CD4-positive, alpha-beta T cell treated with Interleukin-15 for 1 hour (primary cell): ENCODE results near the gene SPAG4.

Experiments
- DNase-seq: peaks from one replicate; pipeline ENCODE4 v3.0.0-alpha.2; 2020

SPAG4 gene

DNA sequence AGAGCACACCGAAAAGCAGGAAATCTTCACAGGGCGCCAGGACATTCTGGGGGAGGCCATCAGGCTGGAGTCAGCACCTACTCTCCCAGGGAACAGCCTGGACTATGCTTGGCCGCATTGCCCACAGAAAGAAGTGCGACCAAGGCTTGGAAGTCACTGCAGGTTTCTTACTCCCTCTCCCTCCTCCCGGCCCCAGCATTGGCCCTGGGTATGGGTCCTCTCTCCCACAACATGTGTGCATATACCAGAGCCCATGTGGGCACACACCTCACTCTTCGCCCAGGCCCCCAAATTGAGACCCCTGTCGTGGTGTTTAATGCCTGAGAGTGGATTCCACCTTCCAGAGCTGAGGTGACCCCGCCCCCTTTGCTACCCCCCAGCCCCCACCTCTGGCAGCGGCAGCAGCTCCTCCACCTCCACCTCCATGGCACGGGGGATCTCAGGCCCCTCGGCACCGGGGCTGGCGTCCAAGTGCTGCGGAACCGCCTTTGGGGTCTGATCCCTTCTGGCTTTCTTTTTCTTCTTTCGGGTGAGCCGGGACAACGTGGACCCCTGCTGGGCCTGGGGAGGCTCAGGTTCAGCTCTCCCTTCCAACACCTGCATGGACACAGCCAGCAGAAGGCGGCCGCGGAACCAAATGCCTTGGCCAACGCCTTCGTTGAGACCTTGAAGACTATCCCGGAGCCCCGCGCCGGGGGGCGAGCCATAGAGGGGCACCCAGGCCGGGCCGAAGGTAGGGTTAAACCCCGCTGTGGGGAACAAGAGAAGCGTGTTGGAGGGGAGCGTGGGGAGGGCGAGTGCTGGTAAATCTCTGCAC is 15.2 kb upstream of the SPAG4 start:
- no peak for DNase-seq

- peak; percentile 81 for DNase-seq
Measured at GRCh38 chr20:35600993-35601973, 14.3 kb upstream of the SPAG4 start.

DNA sequence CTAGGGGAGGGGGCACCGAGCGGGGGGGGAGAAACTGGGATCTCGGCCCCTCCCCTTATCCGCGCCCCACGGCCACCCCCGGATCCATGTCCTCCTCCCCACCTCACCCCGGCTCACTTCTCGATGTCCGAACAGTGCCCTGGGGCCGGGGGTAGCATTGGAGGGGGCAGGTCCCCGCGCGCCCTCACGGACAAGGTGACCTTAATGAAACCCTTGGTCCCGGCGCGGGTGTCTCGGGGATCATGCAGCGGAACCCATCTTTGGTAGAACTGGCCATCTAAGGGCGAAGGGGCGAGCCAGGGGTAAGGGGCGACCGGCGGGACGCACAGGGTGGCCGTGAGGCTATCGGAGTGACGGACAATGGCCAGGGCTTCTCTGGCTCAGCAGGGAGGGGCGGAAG is 13.6 kb upstream of the SPAG4 start:
- no peak for DNase-seq

GRCh38 chr20:35602851-35603495 is 12.7 kb upstream of the SPAG4 start:
- DNase-seq, result no peak

DNA sequence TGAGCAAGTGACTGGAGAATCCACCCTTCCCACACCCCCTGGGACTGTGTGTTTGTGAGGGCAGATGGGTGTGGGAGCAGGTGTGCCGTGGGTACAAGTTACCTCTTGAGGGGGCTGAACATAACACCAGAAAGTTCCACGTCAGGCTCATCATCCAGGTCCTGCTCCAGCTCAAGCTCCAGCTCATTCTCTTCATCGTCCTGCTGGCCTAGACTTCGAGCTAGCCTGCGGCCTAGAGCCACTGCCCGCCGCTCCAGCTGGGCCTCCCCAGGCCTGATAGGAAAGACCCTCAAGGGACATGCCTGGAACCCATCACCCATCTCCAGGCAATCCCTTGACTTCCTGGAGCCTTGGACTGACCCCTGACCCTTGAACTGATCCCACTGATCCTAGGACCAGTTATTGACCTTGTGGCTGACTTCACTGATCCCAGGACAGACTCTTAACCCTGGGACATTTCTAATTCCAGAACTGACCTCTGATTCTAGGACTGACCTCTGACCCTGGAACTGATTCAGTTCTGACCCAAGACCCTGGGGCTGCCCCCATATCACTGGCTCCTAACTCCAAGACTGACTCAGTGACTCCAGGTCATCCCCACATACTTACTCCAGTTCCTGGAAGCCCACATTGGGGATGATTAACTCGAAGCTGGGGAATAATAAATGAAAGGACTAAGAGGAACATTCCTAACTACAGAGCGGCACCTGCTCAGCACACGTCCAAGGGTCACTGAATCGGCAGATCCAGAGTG is 11.8 kb upstream of the SPAG4 start:
- no peak for DNase-seq

DNA sequence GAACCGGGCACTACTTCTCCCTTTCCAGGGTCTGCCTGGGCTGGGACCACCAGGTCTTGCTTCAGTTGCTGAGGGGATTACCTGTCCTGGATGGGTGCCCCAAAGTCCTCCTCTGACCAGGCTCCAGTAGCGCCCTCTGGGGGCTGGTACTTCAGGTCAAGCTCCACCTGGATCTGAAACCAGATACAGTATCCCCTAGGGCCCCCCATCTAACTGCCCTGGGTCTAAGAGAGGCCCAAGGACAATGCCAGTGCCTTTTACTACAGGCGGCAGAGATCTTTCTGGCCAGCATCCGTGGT is 11.2 kb upstream of the SPAG4 start:
- DNase-seq, result no peak

DNA sequence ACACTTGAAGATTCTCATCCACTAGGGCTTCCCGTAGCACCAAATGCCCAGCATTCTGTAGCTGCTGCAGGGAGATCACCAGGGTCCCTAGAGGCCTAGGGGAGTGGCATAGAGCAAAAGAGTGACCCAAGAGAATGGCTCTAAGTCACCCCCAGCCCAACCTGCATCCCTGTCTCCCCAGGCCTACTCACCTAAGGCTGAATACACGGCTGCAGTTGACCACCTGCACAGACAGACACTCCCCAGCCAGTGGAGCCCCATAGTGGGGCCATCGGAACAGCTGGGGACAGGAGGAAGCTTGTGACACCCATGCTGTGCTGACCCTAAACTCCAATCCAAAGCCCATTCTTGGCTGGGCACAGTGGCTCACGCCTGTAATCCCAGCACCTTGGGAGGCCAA is 9.5 kb upstream of the SPAG4 start:
- DNase-seq, result no peak

DNA sequence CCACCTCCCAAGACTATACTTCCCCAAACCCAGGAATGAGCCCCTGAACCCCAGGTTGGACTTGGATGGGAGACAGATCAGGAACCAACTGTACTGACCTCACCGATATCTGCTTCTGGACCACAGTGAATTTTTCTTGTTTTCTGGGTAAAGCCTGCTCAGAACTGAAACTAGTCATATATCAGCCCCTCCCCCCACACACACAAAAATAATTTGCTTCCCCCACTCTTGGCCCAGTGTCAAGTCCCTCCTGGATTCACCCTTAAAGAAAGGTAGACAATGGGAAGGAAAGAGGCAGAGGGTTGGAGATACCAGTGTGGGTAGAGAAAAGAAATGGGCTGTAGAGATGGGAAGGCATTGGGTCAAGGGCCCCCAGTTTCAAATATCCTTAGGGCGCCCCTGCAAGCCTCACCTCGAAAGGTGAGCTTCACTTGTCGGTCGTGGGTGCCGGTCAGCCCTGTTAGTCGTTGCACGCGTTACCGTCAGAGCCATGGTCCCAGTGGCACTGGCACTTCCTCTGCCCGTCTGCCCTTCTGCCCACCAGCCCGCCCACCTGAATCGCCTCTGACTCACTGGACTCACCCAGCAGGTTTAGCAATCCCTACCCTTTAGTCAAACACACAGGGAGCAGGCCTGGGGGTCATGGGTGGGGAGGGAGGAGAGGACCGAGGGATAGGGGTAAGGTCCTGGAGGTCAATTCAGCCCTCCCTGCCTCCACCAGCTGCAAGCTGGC is 8.5 kb upstream of the SPAG4 start:
- DNase-seq, result no peak

DNA sequence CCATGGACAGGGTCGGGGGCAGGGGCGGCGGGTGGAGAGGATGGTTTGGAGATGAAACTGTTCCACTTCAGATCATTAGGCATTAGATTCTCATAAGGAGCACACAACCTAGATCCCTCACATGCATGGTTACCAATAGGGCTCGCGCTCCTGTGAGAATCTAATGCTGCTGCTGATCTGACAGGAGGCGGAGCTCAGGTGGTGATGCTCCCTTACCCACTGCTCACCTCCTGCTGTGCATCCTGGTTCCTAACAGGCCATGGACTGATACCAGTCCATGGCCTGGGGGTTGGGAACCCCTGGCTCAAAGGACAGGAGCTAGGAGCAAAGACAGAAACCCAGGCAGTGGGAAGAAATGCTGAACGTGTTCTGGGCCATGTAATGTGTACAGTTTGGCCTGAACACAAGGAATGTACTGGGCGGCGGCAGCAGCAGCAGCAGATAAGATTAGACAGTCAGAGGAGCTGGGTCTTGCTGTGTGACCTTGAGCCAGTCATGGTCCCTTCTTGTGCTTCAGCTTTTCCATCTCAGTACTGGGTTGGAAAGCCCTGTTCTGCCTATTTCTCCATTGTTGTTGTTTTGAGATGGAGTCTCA is 4.7 kb upstream of the SPAG4 start:
- no peak for DNase-seq

DNA sequence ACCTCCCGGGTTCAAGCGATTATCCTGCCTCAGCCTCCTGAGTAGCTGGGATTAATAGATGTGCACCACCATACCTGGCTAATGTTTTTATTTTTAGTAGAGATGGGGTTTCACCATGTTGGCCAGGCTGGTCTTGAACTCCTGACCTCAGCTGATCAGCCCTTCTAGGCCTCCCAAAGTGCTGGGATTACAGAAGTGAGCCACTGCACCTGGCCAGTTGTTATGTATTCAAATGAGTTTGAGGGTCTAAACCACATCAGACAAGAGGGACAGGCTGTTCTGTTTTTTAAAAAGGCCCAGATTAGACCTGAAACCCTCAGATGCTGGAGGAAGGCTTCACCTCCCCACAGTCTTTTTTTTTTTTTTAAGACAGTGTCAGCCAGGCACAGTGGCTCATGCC is 4.1 kb upstream of the SPAG4 start:
- no peak for DNase-seq

GRCh38 chr20:35616465-35617396 is 1.1 kb downstream of the SPAG4 start:
- peak; percentile 61 for DNase-seq

GRCh38 chr20:35617397-35618262 is 2.0 kb downstream of the SPAG4 start:
- DNase-seq, result peak; percentile 55

- DNase-seq, result no peak
Measured at GRCh38 chr20:35618263-35619131, 2.9 kb downstream of the SPAG4 start.

DNA sequence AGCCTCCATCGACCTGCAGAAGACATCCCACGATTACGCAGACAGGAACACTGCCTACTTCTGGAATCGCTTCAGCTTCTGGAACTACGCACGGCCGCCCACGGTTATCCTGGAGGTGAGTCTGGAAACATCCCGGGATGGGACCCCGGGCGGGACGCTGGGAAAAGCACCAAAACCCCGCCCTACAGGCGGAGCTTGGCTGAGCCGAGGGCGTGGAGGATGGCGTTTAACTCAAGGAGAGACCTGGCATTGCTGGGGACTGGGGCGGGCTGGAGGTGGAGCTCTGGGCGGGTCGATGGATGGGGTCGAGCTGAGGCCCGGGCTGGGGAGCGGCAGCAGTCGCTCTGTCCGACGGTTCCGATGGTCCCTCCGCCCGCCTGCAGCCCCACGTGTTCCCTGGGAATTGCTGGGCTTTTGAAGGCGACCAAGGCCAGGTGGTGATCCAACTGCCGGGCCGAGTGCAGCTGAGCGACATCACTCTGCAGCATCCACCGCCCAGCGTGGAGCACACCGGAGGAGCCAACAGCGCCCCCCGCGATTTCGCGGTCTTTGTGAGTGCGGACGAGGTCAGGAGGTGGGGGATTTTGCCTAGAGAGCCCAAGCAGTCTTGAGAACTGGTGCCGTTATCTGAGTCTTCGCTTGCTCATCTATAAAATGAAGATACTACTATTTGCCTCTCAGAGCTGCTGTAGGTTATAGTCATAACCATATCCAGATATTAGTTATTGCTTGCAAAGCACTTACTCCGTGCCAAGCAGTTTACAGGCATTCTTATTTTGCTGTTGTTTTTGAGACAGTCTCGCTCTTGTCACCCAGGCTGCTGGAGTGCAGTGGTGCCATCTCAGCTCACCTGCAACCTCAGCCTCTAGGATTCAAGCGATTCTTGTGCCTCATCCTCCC is 3.8 kb downstream of the SPAG4 start:
- peak; percentile 74 for DNase-seq

DNA sequence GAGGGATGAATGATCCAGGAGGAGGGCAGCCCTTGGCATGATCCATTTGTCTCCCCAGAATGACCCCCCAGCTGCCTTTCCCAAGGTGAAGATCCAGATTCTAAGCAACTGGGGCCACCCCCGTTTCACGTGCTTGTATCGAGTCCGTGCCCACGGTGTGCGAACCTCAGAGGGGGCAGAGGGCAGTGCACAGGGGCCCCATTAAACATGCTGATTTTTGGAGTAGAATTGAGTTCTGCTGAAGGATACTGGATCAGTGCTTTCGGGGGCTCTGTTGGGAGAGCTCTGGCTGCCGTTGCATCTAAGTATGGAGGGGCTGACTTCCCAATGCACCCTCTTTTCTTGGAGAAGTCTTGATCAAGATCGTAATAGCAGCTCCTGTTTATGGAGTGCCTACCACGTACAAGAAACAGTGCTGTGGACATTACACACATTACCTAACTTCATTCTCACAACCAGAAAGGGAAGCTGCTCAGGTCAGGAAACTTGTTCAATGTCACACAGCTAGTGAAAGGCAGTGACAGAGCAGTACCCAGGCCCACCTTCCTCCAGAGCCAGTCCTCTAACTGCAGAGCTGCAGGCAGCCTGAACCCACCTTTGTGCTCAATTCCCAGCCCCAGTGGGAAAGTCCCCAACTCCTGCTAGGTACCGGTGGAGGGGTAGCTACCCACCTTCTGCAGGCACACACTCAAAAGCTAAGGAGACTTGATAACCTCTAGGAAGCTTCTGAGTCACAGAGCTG is 5.4 kb downstream of the SPAG4 start:
- DNase-seq, result no peak

DNA sequence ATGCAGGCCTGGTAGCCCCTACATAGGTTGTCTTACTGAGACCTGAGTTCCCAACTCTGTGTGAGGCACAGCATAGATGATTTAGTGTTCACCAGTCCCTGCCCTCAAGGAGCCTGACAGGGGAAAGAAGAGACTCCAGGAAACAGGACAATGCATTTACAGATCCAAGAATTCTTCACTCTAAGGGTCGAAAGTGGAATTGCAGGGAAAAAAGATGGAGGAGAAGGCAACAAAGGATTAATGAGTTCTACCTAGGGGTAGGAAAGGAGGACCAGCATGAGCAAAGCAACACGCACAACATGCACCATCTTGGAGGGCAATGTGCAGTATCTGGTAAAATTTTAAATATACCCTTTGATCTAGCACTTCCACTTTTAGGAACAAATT is 5.9 kb downstream of the SPAG4 start:
- no peak for DNase-seq
